SU-DHL-6 (cell line): ENCODE results near the gene PRRC2B.

ENCODE experiments used
- H2AFZ ChIP-seq: fragments of 200-600 bp; sonication (generic); 2 replicates; pipeline ENCODE4 v1.6.1; 2014; ENCODE audit warnings: low read depth, mild to moderate bottlenecking, moderate library complexity, mixed read lengths, antibody characterized with exemption, low read length; ENCODE audit not compliant: severe bottlenecking
- H3F3A ChIP-seq: fragments of 200-600 bp; shearing (Covaris generic); 2 replicates; pipeline ENCODE4 v1.6.0; 2016; ENCODE audit warnings: antibody characterized with exemption, mild to moderate bottlenecking; ENCODE audit not compliant: insufficient read depth
- H3K27ac ChIP-seq: fragments of 200-600 bp; sonication (generic); 2 replicates; pipeline ENCODE4 v1.5.1; 2016; ENCODE audit warnings: low read depth, mild to moderate bottlenecking, low read length, moderate library complexity, mixed read lengths
- H3K27me3 ChIP-seq: fragments of 200-600 bp; sonication (generic), shearing (Covaris generic); 2 replicates; pipeline ENCODE4 v1.6.0; 2014; ENCODE audit warnings: mild to moderate bottlenecking, low read length
- H3K36me3 ChIP-seq: fragments of 200-600 bp; sonication (generic); 2 replicates; pipeline ENCODE4 v1.6.1; 2014; ENCODE audit warnings: mild to moderate bottlenecking, low read length, mixed read lengths
- H3K4me2 ChIP-seq: fragments of 300-600, 200-600 bp; shearing (Covaris generic), sonication (generic); 2 replicates; pipeline ENCODE4 v1.6.0; 2014; ENCODE audit warnings: low read length, low read depth, mild to moderate bottlenecking; ENCODE audit not compliant: poor library complexity, severe bottlenecking
- H3K4me3 ChIP-seq: fragments of 200-600 bp; sonication (generic); 2 replicates; pipeline ENCODE4 v1.5.1; 2014; ENCODE audit warnings: antibody characterized with exemption, low read length, mild to moderate bottlenecking, mixed read lengths; ENCODE audit not compliant: insufficient read depth, poor library complexity, severe bottlenecking
- H3K79me2 ChIP-seq: fragments of 200-600 bp; sonication (generic); 2 replicates; pipeline ENCODE4 v1.6.1; 2014; ENCODE audit warnings: mild to moderate bottlenecking, low read length, moderate library complexity; ENCODE audit not compliant: insufficient read depth
- H3K9ac ChIP-seq: fragments of 200-600 bp; sonication (generic); 2 replicates; pipeline ENCODE4 v1.7.0; 2014; ENCODE audit warnings: mild to moderate bottlenecking, low read length
- H3K9me2 ChIP-seq: fragments of 200-600 bp; sonication (generic); replicated peaks from 2 replicates; pipeline ENCODE4 v1.6.1; 2014; ENCODE audit warnings: low read length; ENCODE audit not compliant: insufficient read depth
- H3K9me3 ChIP-seq: fragments of 200-600 bp; sonication (generic); 2 replicates; pipeline ENCODE4 v1.6.1; 2014; ENCODE audit warnings: low read length, mixed read lengths; ENCODE audit not compliant: insufficient read depth
- H4K20me1 ChIP-seq: fragments of 200-600 bp; sonication (generic); 2 replicates; pipeline ENCODE4 v1.6.1; 2014; ENCODE audit warnings: low read depth, mild to moderate bottlenecking, antibody characterized with exemption, low read length, moderate library complexity, mixed read lengths
- EZH2phosphoT487 ChIP-seq: fragments of 200-600 bp; sonication (generic), shearing (Covaris generic); conservative IDR thresholded peaks from 2 replicates; pipeline ENCODE4 v1.6.1; 2018; ENCODE audit warnings: mild to moderate bottlenecking, antibody characterized with exemption, low read length, moderate library complexity, mixed read lengths
- TF ChIP-seq, protein P1 (sequence below): fragments of 200-600 bp; sonication (generic); IDR thresholded peaks from one replicate; pipeline ENCODE4 v1.5.1; 2017; ENCODE audit warnings: antibody characterized with exemption, mild to moderate bottlenecking, low read length, moderate library complexity; ENCODE audit not compliant: insufficient read depth, poor library complexity, severe bottlenecking

The PRRC2B gene

DNA sequence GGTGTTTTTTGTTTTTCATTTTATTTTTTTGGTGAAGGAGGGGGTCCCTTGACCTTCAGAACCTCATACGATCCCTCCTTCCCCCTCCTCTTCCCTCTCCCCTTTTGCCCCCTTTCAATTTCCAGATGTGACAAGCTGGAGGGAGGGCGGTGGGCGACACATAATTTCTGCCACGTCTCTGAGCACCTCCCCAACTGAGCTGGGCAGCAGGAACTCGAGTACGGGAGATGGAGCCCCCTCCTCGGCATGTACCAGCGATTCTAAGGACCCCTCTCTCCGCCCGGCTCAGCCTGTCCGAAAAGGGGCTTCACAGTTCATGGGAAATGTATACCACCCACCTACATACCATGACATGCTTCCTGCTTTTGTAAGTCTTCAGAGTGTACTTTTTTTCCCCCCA lies 52.4 kb downstream of the PRRC2B start:
- Histone ChIP-seq H3K36me3 (peaks cover 38% of the 10 kb centered on the region), H3K9me2 (no peaks in the 10 kb centered on the region), H3K9me3 (no peaks in the 10 kb centered on the region), H3K27me3 (no peaks in the 10 kb centered on the region), H3K4me2 (no peak overlapping the region), H4K20me1 (0 out of 2 replicates have a peak, but pooled peaks cover 3% of the 10 kb centered on the region), H3K9ac (no peak overlapping the region), H2AFZ (no peak overlapping the region), H3K4me3 (no peak overlapping the region), H3F3A (peaks cover 3% of the 10 kb centered on the region; the same call in 1 of the 2 replicates), H3K27ac (no peak overlapping the region), H3K79me2 (no peaks in the 10 kb centered on the region; the same call in 1 of the 2 replicates)
- TF ChIP-seq EZH2phosphoT487: no peak
- TF ChIP-seq, protein P1, sequence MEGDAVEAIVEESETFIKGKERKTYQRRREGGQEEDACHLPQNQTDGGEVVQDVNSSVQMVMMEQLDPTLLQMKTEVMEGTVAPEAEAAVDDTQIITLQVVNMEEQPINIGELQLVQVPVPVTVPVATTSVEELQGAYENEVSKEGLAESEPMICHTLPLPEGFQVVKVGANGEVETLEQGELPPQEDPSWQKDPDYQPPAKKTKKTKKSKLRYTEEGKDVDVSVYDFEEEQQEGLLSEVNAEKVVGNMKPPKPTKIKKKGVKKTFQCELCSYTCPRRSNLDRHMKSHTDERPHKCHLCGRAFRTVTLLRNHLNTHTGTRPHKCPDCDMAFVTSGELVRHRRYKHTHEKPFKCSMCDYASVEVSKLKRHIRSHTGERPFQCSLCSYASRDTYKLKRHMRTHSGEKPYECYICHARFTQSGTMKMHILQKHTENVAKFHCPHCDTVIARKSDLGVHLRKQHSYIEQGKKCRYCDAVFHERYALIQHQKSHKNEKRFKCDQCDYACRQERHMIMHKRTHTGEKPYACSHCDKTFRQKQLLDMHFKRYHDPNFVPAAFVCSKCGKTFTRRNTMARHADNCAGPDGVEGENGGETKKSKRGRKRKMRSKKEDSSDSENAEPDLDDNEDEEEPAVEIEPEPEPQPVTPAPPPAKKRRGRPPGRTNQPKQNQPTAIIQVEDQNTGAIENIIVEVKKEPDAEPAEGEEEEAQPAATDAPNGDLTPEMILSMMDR: no peak

DNA sequence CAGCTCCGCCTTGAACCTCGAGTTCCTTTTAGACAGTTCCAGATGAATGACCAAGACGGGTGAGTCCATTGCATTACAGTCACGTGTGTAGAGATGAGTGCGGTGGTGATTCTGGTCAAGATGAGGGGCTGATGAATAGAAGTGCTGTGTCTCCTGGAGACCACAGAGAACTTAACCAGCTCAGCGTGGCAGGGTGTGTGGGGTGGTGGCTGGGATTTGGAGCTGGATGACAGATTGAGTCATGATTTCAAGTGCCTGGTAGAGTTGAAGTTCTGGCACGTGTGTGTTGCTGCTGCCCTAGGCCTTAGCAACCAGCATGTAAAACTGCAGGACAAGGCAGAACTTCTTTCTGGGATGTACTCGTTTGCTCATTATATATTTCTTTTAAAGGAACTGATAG lies 53.3 kb downstream of the PRRC2B start:
- Histone ChIP-seq H4K20me1 (0 out of 2 replicates have a peak, but pooled peaks cover 3% of the 10 kb centered on the region), H2AFZ (no peak overlapping the region), H3K9ac (no peak overlapping the region), H3K27me3 (no peaks in the 10 kb centered on the region), H3K4me3 (no peak overlapping the region), H3K9me3 (no peaks in the 10 kb centered on the region), H3F3A (peaks cover 9% of the 10 kb centered on the region; the same call in 1 of the 2 replicates), H3K79me2 (peaks cover 2% of the 10 kb centered on the region; the same call in 1 of the 2 replicates), H3K9me2 (no peaks in the 10 kb centered on the region), H3K36me3 (peaks cover 45% of the 10 kb centered on the region), H3K4me2 (no peak overlapping the region), H3K27ac (no peak overlapping the region)
- TF ChIP-seq, protein P1: no peak
- TF ChIP-seq EZH2phosphoT487: no peak

DNA sequence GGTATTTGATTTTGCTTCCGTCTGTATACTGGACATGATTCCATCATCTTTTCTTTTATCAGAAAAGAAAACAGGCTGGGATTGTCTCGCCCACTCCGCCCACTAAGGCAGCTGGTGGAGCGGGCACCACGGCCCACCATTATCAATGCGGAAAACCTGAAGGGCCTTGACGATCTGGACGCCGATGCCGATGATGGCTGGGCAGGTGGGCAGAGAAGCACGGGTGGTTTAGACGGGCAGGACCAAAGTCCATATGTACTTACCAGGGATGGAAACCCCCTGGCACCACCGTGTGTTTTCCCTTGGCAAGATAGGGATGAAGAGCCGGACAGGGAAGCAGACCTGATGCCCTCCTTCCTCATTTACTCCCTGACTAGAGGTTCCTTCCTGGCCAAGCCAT lies 53.7 kb downstream of the PRRC2B start:
- peaks cover 6% of the 10 kb centered on the region for H3K79me2 ChIP-seq
- H3K36me3 ChIP-seq: peaks cover 47% of the 10 kb centered on the region
- no peaks in the 10 kb centered on the region for H3K27me3 ChIP-seq

More for the DNA sequence above, 53.7 kb downstream of the PRRC2B start:
- no peak for TF ChIP-seq EZH2phosphoT487
- TF ChIP-seq, protein P1: no peak
- Histone ChIP-seq H3K9ac (no peak overlapping the region), H3K9me2 (no peaks in the 10 kb centered on the region), H3K4me3 (no peak overlapping the region), H3K27ac (no peak overlapping the region), H4K20me1 (0 out of 2 replicates have a peak, but pooled peaks cover 3% of the 10 kb centered on the region), H2AFZ (no peak overlapping the region), H3K4me2 (no peak overlapping the region), H3F3A (peaks cover 9% of the 10 kb centered on the region; the same call in 1 of the 2 replicates), H3K9me3 (no peaks in the 10 kb centered on the region)
